SKM-1 (cell line): ENCODE data around the gene DRC7.
"Not testable (repeated sequence)": the region's sequence is repeated elsewhere in the genome, so short reads cannot be mapped to it uniquely, and the experiment has no call there.

Experiments
- DNase-seq: peaks from one replicate; lab custom pipeline; 2025; ENCODE audit not compliant: unreplicated experiment; lab: John Stamatoyannopoulos, UW

DRC7 gene

GRCh38 chr16:57658878-57659674 is 35.5 kb upstream of the DRC7 start:
- DNase-seq = no peak

GRCh38 chr16:57660715-57661463 is 33.7 kb upstream of the DRC7 start:
- no peak for DNase-seq

DNA sequence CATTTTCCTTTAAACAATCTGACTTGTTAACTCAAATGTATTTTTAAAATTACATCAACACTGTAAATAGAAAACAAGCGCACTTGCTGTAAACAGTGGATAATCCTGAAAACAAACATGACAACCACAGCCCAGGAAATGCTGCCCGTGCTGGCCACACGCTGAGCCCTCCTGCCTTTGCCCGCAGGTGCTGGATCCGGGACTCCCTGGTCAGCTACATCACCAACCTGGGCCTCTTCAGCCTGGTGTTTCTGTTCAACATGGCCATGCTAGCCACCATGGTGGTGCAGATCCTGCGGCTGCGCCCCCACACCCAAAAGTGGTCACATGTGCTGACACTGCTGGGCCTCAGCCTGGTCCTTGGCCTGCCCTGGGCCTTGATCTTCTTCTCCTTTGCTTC is 33.1 kb upstream of the DRC7 start:
- no peak for DNase-seq

DNA sequence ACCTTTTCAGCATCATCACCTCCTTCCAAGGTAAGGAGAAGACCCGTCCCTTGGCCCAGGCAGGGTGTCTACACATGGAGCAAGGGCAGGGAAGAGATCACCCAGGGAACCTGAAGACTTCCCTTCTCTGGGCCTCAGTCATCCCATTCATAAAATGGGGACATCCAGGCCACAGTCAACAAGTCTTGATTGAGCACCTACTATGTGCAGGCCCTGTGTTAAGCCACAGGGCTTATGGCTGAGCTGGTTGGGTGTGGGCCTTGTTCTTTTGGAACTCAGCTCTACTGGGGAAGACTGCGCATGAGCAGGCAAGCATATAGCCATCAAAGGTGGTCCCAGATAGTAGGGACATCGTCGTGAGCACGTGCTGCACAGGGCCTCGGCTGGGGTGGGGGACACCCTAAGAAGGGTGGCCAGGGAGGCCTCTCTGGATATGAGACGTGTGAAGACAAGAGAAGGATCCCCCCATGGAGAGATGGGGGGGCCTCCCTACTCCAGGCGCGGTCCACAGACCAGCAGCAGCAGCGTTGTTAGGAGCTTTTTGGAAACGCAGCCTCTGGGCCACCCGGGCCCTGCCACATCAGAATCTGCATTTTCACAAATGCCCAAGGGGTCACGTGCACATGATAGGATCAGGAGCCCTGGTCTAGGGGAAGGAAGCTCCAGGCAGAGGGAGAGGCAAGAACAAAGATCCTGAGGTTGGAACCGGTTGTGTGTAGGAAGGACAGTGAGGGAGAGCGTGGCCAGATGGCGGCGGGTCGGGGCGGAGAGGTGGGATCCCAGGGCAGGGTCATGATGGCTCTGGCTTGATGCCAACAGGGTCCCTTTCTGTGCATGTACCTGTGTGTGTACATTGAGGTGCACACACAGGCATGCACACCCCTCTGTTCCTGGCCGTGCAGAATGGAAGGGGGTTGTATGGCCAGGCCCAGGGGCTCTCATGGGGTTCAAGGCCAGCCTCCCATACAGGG is 32.4 kb upstream of the DRC7 start:
- DNase-seq = no peak

- no peak for DNase-seq
These were observed 31.2 kb upstream of the DRC7 start for GRCh38 chr16:57663436-57663835.

DNA sequence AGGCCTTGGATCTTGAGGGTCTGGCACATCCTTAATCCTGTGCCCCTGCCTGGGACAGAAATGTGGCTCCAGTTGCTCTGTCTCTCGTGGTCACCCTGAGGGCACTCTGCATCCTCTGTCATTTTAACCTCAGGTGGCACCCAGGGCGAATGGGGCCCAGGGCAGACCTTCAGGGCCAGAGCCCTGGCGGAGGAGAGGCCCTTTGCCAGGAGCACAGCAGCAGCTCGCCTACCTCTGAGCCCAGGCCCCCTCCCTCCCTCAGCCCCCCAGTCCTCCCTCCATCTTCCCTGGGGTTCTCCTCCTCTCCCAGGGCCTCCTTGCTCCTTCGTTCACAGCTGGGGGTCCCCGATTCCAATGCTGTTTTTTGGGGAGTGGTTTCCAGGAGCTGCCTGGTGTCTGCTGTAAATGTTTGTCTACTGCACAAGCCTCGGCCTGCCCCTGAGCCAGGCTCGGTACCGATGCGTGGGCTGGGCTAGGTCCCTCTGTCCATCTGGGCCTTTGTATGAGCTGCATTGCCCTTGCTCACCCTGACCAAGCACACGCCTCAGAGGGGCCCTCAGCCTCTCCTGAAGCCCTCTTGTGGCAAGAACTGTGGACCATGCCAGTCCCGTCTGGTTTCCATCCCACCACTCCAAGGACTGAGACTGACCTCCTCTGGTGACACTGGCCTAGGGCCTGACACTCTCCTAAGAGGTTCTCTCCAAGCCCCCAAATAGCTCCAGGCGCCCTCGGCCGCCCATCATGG is 30.5 kb upstream of the DRC7 start:
- no peak for DNase-seq

- DNase-seq = no peak
These were observed 30.0 kb upstream of the DRC7 start for GRCh38 chr16:57664662-57665025.

DNA sequence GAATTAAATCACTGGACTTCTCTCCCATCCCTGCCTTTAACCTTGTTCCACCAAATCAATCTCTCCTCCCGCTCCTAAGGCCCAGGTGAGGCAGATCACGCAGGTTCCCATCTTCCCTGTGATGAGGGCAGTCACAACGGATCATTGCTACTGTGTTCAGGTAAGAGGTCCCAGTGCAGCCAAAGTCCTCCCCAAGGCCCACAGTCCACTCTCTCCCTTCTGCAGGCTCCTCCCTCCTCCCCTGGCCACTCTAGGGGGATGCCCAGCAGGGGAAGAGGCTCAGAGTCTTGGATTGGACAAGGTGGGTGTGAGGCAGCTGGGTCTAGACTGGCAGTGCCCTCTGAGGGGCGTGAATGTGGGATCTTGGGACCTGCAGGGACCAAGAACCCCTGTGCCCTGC is 29.1 kb upstream of the DRC7 start:
- no peak for DNase-seq

- DNase-seq = no peak
These were observed 28.1 kb upstream of the DRC7 start for GRCh38 chr16:57666353-57667047.

DNA sequence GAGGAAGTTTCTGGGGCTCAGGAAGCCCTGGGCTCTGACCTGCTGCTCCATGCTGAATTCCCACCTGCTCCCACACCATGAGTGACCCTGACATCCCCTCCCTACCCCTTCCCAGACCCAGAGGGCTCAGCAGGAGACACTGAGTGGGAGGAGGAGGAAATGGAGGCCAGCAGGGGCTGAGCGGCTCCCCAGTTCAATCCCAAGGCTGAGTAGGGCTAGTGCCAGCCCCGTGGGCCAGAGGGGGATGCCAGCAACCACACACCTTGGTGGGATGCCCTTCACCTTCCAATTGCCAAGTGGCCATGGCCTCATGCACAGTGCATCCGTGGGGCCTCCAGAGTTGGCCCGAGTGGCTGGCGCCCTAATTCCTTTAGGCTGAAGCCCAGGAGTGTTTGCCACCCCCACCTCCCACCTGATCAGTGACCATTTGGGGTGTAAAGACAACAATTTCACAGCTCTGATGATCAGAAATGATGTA is 27.5 kb upstream of the DRC7 start:
- no peak for DNase-seq

DNA sequence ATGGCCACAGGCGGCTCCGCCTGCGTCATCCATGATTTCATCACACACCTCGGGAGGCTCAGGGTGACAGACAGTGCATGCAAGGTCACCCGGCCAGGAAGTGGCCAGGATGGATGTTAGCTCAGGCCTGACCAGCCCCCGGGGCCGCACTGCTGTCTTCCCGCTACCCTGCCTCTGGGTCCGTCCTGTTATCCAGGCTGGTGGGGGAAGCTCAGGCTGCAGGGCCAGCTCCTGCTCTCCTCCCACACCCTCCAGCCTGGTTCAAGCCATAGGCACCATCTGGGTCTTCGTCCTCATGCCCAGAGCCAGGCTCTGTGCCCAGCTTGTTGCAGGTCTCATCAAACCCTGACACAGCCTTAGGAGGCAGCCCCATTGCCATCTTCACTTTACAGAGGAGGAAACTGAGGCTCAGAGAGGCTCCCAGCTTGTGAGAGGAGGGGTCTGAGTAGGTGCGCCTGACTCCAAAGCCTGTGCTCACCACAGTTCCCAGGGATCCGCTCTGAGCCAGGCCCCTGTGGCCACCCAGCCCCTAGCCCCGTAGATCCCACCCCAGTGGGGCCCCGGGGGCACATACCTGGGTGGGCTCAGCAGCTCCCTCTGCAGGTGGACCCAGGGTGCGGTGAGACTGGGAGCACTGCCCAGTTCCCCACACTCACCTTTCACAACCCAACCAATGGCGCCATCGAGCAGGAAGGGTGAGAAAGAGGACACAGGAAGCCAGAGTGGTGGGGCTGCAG is 26.9 kb upstream of the DRC7 start:
- DNase-seq = peak; percentile 90

- no peak for DNase-seq
These were observed 26.4 kb upstream of the DRC7 start, which contains the start of gene ADGRG3 for GRCh38 chr16:57668263-57668571. Gene ADGRG3, plus strand, starts transcription at chr16:57668306. Its CDS starts 42 bp downstream, at chr16:57668348.

DNA sequence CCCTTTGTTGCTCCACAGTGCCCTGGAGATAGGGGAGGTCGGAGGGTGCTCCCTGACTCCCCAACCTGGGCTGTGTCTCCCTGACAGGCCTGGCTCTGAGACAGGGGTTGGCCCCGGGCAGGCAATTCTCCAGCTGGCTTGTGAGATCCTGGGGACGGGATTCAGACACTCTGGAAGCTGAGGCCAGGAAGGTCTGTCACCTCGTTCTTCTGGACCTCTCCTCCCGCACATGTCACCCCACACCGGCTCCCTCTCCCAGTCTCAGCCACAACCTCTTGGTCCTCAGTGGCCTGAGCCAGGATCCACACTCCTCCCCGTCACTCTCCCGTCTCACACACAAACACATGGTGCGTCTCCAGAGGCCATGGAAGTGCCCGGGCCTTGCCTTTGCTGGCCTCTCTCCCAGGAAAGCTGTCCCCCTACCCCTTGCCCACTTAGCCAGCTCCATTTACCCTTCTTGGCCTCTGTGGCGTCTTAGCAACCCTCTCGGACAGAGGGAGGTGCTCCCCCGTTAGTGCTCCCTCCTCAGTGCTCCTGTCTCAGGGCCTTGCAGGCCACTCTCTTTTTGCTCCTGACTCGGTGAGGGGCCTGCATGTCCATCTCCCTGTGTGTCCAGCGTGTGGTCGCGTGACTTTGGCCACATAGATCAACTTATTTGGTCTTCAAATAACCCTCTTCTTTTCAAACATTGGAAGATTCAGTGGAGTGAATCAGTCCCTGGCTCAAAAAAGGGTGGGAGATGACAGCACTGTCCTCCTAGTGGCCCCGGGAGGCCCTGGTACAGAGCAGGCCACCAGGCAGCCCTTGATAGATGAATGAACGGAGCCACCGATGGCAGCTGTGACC is 25.8 kb upstream of the DRC7 start:
- no peak for DNase-seq

GRCh38 chr16:57669476-57670162 is 25.0 kb upstream of the DRC7 start:
- no peak for DNase-seq

- no peak for DNase-seq
These were observed 24.4 kb upstream of the DRC7 start for GRCh38 chr16:57670196-57670595.

DNA sequence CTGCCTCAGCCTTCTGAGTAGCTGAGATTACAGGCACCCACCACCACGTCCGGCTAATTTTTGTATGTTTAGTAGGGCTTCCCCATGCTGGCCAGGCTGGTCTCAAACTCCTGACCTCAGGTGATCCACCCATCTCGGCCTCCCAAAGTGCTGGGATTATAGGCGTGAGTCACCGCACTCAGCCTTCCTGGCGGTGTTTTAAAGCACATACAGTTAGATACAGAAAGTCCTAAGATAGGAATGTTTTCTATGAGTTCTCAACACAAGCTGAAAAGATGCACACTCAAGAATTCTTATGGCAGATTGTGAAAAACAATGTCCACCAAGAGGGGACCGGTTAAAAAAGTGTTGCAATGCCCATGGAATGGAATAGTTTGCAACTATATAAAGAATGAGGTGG is 23.2 kb upstream of the DRC7 start:
- DNase-seq = not testable (repeated sequence)

GRCh38 chr16:57672416-57672815 is 22.2 kb upstream of the DRC7 start:
- DNase-seq = no peak

- no peak for DNase-seq
These were observed 21.8 kb upstream of the DRC7 start for GRCh38 chr16:57672824-57673223.
